HepG2 (cell line): ENCODE measurements around the gene RAB42. TPM values are rescaled to one million over a fixed set of nuclear protein-coding genes. Genes with fewer than 3 reads are reported as not detected.

Experiments used
- ARNT ChIP-seq: fragments of 450-650 bp; IDR thresholded peaks from 2 replicates; pipeline ENCODE4 v1.6.1; 2017
- ATAD3A ChIP-seq: sonication (generic); formaldehyde crosslinking; IDR thresholded peaks from 2 replicates; pipeline ENCODE4 v1.4.0; 2020; ENCODE audit warnings: missing genetic modification reagents
- CCAR2 ChIP-seq: fragments of 200-400 bp; formaldehyde crosslinking; optimal IDR thresholded peaks from 2 replicates; pipeline ENCODE3; 2018; ENCODE audit warnings: low read depth, mild to moderate bottlenecking, low read length, moderate library complexity
- CREM ChIP-seq, 2 experiments: sonication (generic) in 1 of 2; formaldehyde crosslinking in 1 of 2; IDR thresholded peaks; 2 replicates each; pipeline versions ENCODE4 v1.4.0 to v1.6.1; 2016 to 2020; ENCODE audit warnings: antibody characterized with exemption in 1 of 2, mild to moderate bottlenecking in 1 of 2, missing genetic modification reagents in 1 of 2
- FOXP1 ChIP-seq, 2 experiments: fragments of 450-650 bp in 1 of 2; IDR thresholded peaks; 2 replicates each; pipeline ENCODE4 v1.6.1; 2017 to 2018; ENCODE audit warnings: antibody characterized with exemption in 1 of 2
- NFE2 ChIP-seq: sonication (generic); formaldehyde crosslinking; IDR thresholded peaks from 2 replicates; pipeline ENCODE4 v1.4.0; 2020; ENCODE audit warnings: missing genetic modification reagents
- NONO ChIP-seq, 2 experiments: fragments of 450-650 bp in 1 of 2; sonication (generic) in 1 of 2; formaldehyde crosslinking in 1 of 2; IDR thresholded peaks in 1 of 2; conservative IDR thresholded peaks in 1 of 2; 2 replicates each; pipeline versions ENCODE4 v1.6.1 to v1.8.0; 2017 to 2022; ENCODE audit warnings: mild to moderate bottlenecking in 1 of 2, missing genetic modification reagents in 1 of 2, moderate library complexity in 1 of 2
- TERF1 ChIP-seq: sonication (generic); formaldehyde crosslinking; IDR thresholded peaks from 2 replicates; pipeline ENCODE4 v1.8.0; 2022; ENCODE audit warnings: mild to moderate bottlenecking, missing genetic modification reagents, moderate library complexity
- ZBTB49 ChIP-seq: sonication (generic); formaldehyde crosslinking; IDR thresholded peaks from 2 replicates; pipeline ENCODE4 v1.4.0; 2020; ENCODE audit warnings: missing genetic modification reagents, borderline replicate concordance
- ZKSCAN5 ChIP-seq: sonication (generic); formaldehyde crosslinking; IDR thresholded peaks from 2 replicates; pipeline ENCODE4 v1.5.1; 2020; ENCODE audit warnings: mild to moderate bottlenecking, missing genetic modification reagents
- ZNF251 ChIP-seq: sonication (generic); formaldehyde crosslinking; IDR thresholded peaks from 2 replicates; pipeline ENCODE4 v1.9.0; 2021; ENCODE audit warnings: mild to moderate bottlenecking, missing genetic modification reagents
- ZNF263 ChIP-seq: sonication (generic); formaldehyde crosslinking; IDR thresholded peaks from 2 replicates; pipeline ENCODE4 v1.4.0; 2020; ENCODE audit warnings: missing genetic modification reagents
- ZNF274 ChIP-seq: sonication (generic); formaldehyde crosslinking; IDR thresholded peaks from 2 replicates; pipeline ENCODE4 v1.5.1; 2020; ENCODE audit warnings: mild to moderate bottlenecking, missing genetic modification reagents
- ZNF282 ChIP-seq: fragments of 450-650 bp; IDR thresholded peaks from 2 replicates; pipeline ENCODE4 v1.6.1; 2018; ENCODE audit not compliant: partially characterized antibody
- ZNF605 ChIP-seq: sonication (generic); formaldehyde crosslinking; IDR thresholded peaks from 2 replicates; pipeline ENCODE4 v1.8.0; 2022; ENCODE audit warnings: mild to moderate bottlenecking, missing genetic modification reagents
- ZNF749 ChIP-seq: sonication (generic); formaldehyde crosslinking; IDR thresholded peaks from 2 replicates; pipeline ENCODE4 v1.8.0; 2022; ENCODE audit warnings: mild to moderate bottlenecking, missing genetic modification reagents, moderate library complexity, borderline replicate concordance
- polyA plus RNA-seq, 8 experiments: library from polyadenylated mRNA; depleted of rRNA in 3 of 8; stranded (reverse) in 7 of 8; unstranded in 1 of 8; fragments of >200 nt; fragmentation: Illumina TruSeq in 4 of 8; extraction: Trizol in 4 of 8; gene quantifications; 2 replicates each; pipeline versions ENCODE4 v1.2.1 to v1.2.3, GENCODE V29; 2011 to 2016; ENCODE audit warnings: low read depth in 4 of 8, missing spikeins in 1 of 8, mixed read lengths in 1 of 8; ENCODE audit not compliant: insufficient read depth in 1 of 8
- total RNA-seq, 5 experiments: library from RNA; depleted of rRNA; stranded (reverse); fragments of >200 nt; fragmentation: Illumina TruSeq; extraction: Trizol; gene quantifications; 2 replicates each; pipeline ENCODE4 v1.2.3, GENCODE V29; 2016; ENCODE audit warnings: low read depth in 1 of 5
- TF ChIP-seq, protein P1 (sequence below), 2 experiments: sonication (generic) in 1 of 2; formaldehyde crosslinking in 1 of 2; IDR thresholded peaks; 2 replicates each; pipeline versions ENCODE4 v1.4.0 to v1.6.1; 2018 to 2020; ENCODE audit warnings: missing genetic modification reagents in 2 of 2, borderline replicate concordance in 1 of 2, low read depth in 1 of 2, mild to moderate bottlenecking in 1 of 2, missing biosample characterization in 1 of 2
- TF ChIP-seq, protein P2 (sequence below): conservative IDR thresholded peaks from 2 replicates; pipeline ENCODE4 v1.6.1; 2018; ENCODE audit warnings: missing genetic modification reagents

Gene RAB42
- total and polyA plus RNA-seq, 2 of the 13 experiments (the other 11 are each of a cell fraction or from before 2014, with no cell fraction given): 10.4 to 166 TPM

DNA sequence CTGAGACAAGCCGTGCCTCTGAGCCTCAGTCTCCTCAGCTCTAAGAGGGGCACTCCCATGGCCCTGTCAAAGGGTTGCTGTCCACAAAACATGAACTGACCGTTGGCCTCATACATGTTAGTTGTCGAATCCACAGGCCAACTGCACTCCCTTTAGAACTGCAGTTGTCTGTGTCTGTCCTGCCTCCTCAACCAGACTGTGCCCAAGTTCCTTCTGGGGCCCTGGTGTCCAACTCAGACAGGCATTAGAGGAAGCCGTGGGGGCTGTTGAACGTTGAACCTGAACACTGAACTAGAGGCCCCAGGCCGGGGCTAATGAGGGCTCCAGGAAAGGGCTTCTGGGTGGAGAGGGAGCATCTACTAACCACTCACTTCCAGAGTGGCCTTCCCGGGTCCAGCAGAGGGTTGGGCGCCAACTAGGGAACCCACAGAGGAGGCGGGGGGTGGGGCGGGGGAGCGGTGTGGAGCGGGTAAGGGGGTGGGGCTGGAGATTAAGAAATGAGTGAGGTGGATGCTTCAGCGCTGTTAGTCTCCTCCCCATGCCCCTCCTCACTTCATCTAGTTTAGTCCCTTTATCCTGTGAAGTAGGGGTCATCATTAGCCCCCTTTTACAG is at the start of gene RAB42 (continued):
- no peak for TF ChIP-seq ZBTB49 (CRISPR knock-in tag)
- TF ChIP-seq, protein P1, sequence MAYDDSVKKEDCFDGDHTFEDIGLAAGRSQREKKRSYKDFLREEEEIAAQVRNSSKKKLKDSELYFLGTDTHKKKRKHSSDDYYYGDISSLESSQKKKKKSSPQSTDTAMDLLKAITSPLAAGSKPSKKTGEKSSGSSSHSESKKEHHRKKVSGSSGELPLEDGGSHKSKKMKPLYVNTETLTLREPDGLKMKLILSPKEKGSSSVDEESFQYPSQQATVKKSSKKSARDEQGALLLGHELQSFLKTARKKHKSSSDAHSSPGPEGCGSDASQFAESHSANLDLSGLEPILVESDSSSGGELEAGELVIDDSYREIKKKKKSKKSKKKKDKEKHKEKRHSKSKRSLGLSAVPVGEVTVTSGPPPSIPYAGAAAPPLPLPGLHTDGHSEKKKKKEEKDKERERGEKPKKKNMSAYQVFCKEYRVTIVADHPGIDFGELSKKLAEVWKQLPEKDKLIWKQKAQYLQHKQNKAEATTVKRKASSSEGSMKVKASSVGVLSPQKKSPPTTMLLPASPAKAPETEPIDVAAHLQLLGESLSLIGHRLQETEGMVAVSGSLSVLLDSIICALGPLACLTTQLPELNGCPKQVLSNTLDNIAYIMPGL (CRISPR knock-in tag; IDR thresholded peaks at IDR 0.05; ENCODE audit: borderline replicate concordance in 1 of 2, low read depth in 1 of 2): no peak
- no peak for TF ChIP-seq ZNF251 (CRISPR knock-in tag)
- TF ChIP-seq ZNF605 (CRISPR knock-in tag): 0 out of 2 replicates have a peak, but pooled peaks have one; percentile 58
- TF ChIP-seq CREM (IDR thresholded peaks at IDR 0.05): peak; percentile 30; the same call in 1 of the 2 replicates
- no peak for TF ChIP-seq CREM (CRISPR knock-in tag; IDR thresholded peaks at IDR 0.05)
- TF ChIP-seq, protein P2, sequence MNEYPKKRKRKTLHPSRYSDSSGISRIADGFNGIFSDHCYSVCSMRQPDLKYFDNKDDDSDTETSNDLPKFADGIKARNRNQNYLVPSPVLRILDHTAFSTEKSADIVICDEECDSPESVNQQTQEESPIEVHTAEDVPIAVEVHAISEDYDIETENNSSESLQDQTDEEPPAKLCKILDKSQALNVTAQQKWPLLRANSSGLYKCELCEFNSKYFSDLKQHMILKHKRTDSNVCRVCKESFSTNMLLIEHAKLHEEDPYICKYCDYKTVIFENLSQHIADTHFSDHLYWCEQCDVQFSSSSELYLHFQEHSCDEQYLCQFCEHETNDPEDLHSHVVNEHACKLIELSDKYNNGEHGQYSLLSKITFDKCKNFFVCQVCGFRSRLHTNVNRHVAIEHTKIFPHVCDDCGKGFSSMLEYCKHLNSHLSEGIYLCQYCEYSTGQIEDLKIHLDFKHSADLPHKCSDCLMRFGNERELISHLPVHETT (CRISPR knock-in tag): no peak
- no peak for TF ChIP-seq ARNT
- no peak for TF ChIP-seq ZNF749
- no peak for TF ChIP-seq NONO (IDR thresholded peaks at IDR 0.05)
- TF ChIP-seq NONO (CRISPR knock-in tag; conservative IDR thresholded peaks at IDR 0.05): 0 out of 2 replicates have a peak, but pooled peaks have one; percentile 30
- no peak for TF ChIP-seq ZKSCAN5 (CRISPR knock-in tag)
- no peak for TF ChIP-seq TERF1 (CRISPR knock-in tag)
- no peak for TF ChIP-seq ZNF282
- no peak for TF ChIP-seq ATAD3A (CRISPR knock-in tag)
- TF ChIP-seq NFE2 (CRISPR knock-in tag): no peak
- no peak for TF ChIP-seq ZNF263 (CRISPR knock-in tag)
- no peak for TF ChIP-seq CCAR2
- TF ChIP-seq FOXP1 (IDR thresholded peaks at IDR 0.05): no peak
- no peak for TF ChIP-seq FOXP1 (CRISPR knock-in tag; IDR thresholded peaks at IDR 0.05)
- no peak for TF ChIP-seq ZNF274 (CRISPR knock-in tag)
